Amygdala (tissue), 56 donors: ENCODE data around the gene ASPDH.
A peak's percentile ranks its signal among the peaks of the same experiment; 100 is the strongest.
"Not testable (repeated sequence)": the region's sequence is repeated elsewhere in the genome, so short reads cannot be mapped to it uniquely, and the experiment has no call there.

Experiments
- DNase-seq, 56 donors: peaks; one replicate each; lab custom pipeline; 2025; lab: John Stamatoyannopoulos, UW

Gene ASPDH

GRCh38 chr19:50481351-50482149, 32.2 kb downstream of the ASPDH start:
- no peak for DNase-seq

- DNase-seq = no peak
Observed at GRCh38 chr19:50480281-50481111, 33.2 kb downstream of the ASPDH start.

GRCh38 chr19:50479761-50480251, 33.9 kb downstream of the ASPDH start:
- DNase-seq = no peak

GRCh38 chr19:50478901-50479715, 34.6 kb downstream of the ASPDH start:
- DNase-seq = peak in 8 of 56 donors; percentile 7 to 40 (median 31)

- DNase-seq = no peak
Observed at GRCh38 chr19:50477751-50478515, 35.8 kb downstream of the ASPDH start.

GRCh38 chr19:50476907-50477238, 36.8 kb downstream of the ASPDH start:
- DNase-seq = no peak

GRCh38 chr19:50476224-50476906, 37.3 kb downstream of the ASPDH start, which contains the start of the genes EMC10 and GARIN5A:
TSS of gene EMC10 (plus strand) at chr19:50476507. CDS start at chr19:50476545, 38 bp downstream.
TSS of gene GARIN5A (minus strand) at chr19:50476848. CDS start at chr19:50476388, 460 bp downstream.
- peak; percentile 48 to 96 (median 83) for DNase-seq

- no peak for DNase-seq
Observed at GRCh38 chr19:50475736-50476223, 37.9 kb downstream of the ASPDH start.

GRCh38 chr19:50475101-50475568, 38.6 kb downstream of the ASPDH start:
- DNase-seq = no peak

GRCh38 chr19:50473336-50473735, 40.4 kb downstream of the ASPDH start:
- DNase-seq = not testable (repeated sequence)

GRCh38 chr19:50468818-50469217, 44.9 kb downstream of the ASPDH start:
- no peak for DNase-seq

GRCh38 chr19:50467566-50467965, 46.1 kb downstream of the ASPDH start:
- no peak for DNase-seq

- no peak for DNase-seq
Observed at GRCh38 chr19:50466706-50467039, 47.0 kb downstream of the ASPDH start.

GRCh38 chr19:50465986-50466705, 47.6 kb downstream of the ASPDH start:
- DNase-seq = no peak

- no peak for DNase-seq
Observed at GRCh38 chr19:50465000-50465399, 48.7 kb downstream of the ASPDH start.

GRCh38 chr19:50464348-50464747, 49.4 kb downstream of the ASPDH start:
- no peak for DNase-seq

- no peak for DNase-seq
Observed at GRCh38 chr19:50462970-50463369, 50.7 kb downstream of the ASPDH start.
